ENCODE measurements around the gene ING5.

ING5 gene

DNA sequence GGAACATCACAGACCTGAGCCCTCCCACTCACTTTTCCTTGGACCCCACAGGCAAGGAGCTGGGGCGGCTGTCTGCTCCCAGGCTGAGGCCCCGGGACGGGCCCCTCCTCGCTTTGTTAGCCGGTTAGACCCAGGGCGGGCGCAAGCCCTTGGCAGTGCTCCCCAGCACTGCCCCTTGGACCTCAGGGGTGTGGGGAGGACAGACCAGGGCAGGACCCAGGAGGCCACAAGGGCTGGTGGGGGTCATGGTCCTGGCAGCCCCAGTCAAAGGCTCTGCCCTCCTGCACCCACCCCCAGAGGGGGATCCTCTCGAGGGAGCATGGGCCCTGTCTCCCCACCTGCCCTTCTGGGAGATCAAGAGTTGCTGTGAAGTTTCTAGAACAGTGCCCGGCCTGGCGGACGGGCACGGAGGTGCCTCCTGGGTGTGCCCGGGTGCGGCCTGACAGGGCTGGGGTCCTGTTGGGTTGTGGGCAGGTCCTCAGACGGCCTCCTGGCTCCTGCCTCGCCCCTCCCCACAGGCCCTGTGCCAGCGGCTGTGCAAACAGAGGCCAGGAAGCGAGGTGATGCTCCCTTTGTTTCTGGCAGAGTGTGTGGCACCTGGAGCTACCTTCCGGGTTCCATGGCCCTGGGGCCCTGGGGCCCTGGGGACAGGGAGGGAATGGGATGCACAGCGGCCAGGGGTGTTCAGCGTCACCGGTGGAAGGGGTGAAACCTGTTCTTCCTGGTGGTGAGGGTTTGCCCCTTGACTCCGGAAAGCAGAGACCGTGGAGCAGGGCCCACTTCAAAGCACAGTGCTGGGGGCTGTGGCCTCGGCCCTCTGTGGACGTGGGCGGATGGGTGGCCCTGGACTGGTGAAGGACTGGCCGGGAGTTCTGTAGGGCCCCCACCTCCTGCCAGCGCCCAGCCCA is 71.9 kb downstream of the ING5 start:
- no peak for DNase-seq (ENCODE audit: low read depth)
- TF ChIP-seq, protein P1, sequence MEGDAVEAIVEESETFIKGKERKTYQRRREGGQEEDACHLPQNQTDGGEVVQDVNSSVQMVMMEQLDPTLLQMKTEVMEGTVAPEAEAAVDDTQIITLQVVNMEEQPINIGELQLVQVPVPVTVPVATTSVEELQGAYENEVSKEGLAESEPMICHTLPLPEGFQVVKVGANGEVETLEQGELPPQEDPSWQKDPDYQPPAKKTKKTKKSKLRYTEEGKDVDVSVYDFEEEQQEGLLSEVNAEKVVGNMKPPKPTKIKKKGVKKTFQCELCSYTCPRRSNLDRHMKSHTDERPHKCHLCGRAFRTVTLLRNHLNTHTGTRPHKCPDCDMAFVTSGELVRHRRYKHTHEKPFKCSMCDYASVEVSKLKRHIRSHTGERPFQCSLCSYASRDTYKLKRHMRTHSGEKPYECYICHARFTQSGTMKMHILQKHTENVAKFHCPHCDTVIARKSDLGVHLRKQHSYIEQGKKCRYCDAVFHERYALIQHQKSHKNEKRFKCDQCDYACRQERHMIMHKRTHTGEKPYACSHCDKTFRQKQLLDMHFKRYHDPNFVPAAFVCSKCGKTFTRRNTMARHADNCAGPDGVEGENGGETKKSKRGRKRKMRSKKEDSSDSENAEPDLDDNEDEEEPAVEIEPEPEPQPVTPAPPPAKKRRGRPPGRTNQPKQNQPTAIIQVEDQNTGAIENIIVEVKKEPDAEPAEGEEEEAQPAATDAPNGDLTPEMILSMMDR (conservative IDR thresholded peaks at IDR 0.05; ENCODE audit: low read length), result no peak

DNA sequence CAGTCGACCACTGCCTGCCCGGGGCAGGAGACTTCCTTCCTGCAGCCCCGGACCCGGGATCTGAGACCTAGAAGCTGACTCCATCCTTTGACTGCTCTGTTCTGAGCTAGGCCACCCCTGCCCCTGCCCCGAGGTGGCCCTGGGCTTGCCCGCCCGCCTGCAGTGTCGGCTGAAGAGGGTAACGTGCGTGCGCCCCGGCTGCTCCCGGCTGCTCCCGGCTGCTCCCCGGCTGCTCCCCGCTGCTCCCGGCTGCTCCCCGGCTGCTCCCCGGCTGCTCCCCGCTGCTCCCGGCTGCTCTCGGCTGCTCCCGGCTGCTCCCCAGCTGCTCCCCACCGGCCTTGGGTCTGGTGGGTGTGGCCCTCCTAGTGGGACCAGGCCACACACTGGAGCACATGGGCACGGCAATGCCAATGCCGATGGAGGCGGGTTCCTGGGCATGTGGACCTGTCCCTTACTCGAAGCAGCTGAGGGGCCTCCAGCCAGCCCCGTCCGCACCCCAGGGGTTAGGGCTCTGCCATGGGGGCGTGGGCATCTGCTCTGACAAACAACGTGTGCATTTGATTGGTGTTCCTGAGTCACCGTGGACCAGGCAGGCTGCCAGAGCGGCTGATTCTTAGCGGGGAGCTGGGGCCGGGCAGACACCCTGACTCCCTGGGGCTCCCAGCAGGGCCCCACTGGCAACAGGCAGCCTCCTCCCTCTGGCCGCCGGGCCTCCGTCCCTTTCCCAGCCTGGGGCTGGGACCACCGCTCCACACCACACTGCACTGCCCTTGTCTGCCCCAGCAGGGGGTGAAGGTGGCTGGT is 72.8 kb downstream of the ING5 start:
- H3K4me3 ChIP-seq (ENCODE audit: low read length), result no peak overlapping the region
- TF ChIP-seq, protein P1 (conservative IDR thresholded peaks at IDR 0.05; ENCODE audit: low read length), result no peak
- peak; percentile 72 for DNase-seq (ENCODE audit: low read depth)

More for the DNA sequence above, 71.9 kb downstream of the ING5 start:
- no peak overlapping the region for H3K4me3 ChIP-seq (ENCODE audit: low read length)

DNA sequence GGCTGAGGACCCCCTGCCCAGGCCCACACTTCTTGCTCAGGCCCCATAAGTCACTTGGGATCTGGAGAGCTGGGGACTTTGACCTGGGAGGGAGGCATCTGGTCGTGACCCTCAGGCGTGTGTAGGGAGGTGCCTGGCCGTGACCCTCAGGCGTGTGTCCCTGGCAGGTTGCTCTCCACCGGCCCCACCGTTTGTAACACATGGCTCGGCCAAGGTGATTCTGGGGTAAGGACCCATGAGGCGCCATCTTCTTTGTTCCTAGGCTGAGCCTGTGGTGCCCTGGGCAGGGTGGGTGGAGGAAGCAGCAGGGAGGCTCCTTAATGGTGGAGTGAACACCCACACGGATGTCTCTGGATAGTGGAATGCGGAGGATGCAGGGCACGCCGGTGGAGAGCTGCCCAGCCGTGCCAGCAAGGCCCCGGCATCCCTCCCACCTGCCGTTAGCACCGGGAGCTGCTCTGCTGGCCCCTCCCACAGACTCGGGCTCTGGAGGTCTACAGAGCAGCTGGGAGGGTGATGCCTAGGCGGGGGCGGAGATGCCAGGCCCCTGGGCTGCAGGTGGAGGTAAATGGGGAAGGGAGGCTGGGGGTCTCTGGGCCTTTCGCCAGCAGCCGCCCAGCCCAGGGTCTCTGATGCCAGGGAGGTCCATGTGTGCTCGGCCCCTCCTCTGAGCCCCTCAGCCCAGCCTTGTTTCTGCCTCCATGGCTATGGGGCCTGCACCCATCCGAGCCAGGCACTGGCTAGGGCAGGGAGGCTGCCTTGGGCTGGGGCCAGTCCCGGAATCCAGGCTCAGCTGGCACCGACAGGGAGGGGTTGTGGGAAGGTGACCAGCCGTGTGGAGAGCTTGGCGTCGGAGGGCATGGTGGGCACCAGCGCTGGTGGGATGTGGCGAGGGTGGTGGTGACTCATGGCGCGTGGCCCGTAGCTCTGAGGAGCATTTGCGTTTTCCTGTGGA is 73.7 kb downstream of the ING5 start:
- no peak overlapping the region for H3K4me3 ChIP-seq (ENCODE audit: low read length)
- no peak for DNase-seq (ENCODE audit: low read depth)

GRCh38 chr2:241776336-241777169 is 74.7 kb downstream of the ING5 start, which contains the start of gene GAL3ST2:
TSS of gene GAL3ST2 (plus strand) at chr2:241776822. CDS start at chr2:241776956, 134 bp downstream.
- no peak for DNase-seq (ENCODE audit: low read depth)

More for the DNA sequence above, 73.7 kb downstream of the ING5 start:
- TF ChIP-seq, protein P1 (conservative IDR thresholded peaks at IDR 0.05; ENCODE audit: low read length), result no peak

DNA sequence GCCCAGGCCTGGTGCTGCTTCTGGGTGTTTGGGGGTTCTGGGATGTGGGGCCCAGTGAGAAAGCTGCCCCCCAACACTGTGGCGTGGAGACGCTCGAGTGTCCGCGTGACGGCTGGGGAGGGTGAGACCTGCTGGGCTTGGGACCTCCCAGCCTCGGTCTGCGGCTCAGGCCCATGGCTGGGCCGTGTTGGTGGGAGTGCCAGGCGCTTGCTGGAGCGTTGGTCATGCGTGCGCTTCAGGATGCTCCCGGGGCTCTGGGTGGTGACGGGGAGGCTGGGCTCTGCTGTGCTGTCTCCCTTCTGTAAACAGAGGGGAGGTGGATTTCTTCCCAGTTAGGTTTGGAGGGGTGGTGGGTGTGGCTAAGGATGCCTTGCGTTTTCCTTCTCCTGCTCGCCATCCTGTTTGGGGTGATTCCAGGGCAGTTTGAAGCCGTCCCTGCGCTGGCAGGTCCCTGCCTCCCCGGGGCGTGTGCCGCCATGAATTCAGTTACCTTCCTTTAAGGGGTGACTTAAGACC is 75.4 kb downstream of the ING5 start:
- no peak for DNase-seq (ENCODE audit: low read depth)

More at GRCh38 chr2:241776336-241777169, 74.7 kb downstream of the ING5 start, which contains the start of gene GAL3ST2:
- TF ChIP-seq, protein P1 (conservative IDR thresholded peaks at IDR 0.05; ENCODE audit: low read length), result no peak
- no peak within 1 kb of the TSS for H3K4me3 ChIP-seq (ENCODE audit: low read length)

More for the DNA sequence above, 75.4 kb downstream of the ING5 start:
- H3K4me3 ChIP-seq (ENCODE audit: low read length), result no peak overlapping the region
- TF ChIP-seq, protein P1 (conservative IDR thresholded peaks at IDR 0.05; ENCODE audit: low read length), result no peak
